TTC549 (cell line): ENCODE measurements around the gene KCNAB2.

ENCODE experiments used
- FAIRE-seq: peaks from 2 replicates; lab custom pipeline; 2012; peaks lifted over from hg19 to GRCh38; lab: Jason Lieb, UNC

Gene KCNAB2

DNA sequence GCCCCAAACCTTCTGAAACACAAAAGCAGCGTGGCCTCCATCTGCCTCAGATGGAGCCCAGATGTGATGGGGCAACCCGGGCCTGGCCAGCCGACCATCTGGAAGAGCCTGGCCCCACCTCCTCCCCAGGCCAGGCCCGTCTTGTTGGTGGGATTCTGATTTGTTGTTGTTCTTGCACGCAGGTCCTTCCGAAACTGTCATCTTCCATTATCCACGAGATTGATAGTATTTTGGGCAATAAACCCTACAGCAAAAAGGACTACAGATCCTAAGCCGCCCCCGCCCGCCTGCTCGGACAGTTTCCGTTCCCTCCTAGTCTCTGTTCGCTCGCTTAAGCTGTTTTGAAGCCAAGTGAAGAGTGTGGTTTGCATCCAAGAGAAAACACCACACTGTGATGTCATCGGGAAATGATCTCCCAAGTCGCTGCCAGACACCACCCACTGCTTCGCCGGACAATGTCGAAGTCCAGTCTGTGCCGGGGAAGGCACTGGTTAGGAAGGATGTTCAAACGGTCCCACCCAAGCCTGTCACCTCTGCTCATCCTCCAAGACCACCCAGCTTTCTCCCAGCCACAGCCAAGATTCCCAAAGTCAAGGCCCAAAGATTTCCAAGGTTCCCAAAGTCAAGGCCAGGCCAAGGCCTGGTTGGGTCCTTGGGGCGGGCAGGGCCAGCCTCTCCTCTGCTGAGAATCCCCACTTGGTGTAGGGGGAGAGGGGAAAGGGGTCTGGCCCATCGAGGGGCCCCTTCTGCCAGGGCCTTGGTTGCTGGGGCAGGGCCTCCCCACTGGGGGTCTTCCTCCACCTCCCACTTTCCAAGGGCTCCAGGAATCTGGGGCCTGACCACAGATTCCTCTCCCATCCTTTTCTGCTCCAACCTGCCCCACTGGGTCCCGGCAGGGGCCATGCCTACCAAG lies 52.9 kb downstream of the KCNAB2 start:
- no peak for FAIRE-seq

DNA sequence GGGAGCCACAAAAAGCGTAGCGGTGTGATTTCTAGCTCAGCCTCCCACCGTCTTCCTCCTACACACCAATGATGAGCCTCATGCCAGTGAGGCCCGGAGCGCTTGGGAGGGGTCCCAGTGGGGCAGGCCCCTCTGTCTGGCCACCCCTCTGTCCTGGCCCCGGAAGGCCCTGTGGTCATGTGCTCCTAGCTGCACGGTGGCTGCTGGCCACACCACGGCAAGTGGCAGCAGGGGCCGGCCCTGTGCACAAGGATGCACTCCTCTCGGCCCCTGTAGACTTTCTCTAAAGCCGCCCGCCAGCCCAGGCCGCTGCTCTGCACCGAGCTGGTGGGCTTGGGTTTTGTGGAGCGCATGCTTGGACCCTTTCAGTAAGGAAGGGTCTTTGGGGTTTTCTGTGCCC lies 53.6 kb downstream of the KCNAB2 start:
- FAIRE-seq: no peak

- no peak for FAIRE-seq
These were observed 54.4 kb downstream of the KCNAB2 start for GRCh38 chr1:6099787-6100765.

DNA sequence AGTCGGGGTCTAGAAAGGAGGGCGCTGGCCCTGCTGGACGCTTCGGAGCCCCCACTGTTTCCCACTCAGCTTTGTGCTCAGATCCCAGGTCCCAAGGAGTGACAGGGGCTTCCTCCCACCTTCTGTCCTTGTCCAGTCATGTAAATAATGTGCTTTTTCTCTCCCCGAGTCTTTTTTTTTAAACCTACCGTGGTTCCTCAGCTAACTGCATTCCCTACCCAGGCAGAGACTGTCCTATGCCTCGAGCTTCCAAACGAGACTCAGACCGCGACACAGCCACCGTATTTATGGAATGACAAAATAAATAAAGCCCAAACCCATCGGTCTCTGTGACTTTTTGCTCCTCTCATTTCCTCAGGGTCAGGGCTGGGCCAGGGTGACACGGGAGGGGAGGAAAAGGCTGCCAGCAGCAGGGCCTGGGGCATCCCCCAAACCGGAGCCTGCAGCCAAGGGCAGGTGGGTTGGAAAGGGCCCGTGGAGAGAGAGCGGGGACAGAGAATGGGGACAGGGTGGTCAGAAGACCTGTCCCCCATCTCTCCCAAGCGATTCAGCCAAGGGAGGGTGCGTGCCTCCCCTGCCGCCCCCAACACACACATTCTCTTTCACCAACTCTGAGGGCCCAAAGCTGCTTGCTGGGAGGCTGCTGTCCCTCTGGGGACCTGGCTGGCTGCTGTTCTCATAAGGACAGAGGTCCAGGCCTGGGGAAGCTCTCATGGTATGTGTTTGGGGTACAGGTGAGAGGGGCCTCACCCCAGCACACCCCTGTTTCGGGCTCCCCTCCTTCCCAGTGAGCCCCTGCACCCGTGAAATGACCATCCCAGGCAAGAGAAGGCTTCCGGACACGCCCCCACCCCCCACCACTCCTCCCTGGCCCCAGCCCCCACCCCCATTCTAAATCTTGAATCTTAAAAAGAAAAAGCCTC lies 55.4 kb downstream of the KCNAB2 start:
- no peak for FAIRE-seq

GRCh38 chr1:6101826-6102531 lies 56.3 kb downstream of the KCNAB2 start:
- no peak for FAIRE-seq

- no peak for FAIRE-seq
These were observed 56.8 kb downstream of the KCNAB2 start for GRCh38 chr1:6102532-6102845.

DNA sequence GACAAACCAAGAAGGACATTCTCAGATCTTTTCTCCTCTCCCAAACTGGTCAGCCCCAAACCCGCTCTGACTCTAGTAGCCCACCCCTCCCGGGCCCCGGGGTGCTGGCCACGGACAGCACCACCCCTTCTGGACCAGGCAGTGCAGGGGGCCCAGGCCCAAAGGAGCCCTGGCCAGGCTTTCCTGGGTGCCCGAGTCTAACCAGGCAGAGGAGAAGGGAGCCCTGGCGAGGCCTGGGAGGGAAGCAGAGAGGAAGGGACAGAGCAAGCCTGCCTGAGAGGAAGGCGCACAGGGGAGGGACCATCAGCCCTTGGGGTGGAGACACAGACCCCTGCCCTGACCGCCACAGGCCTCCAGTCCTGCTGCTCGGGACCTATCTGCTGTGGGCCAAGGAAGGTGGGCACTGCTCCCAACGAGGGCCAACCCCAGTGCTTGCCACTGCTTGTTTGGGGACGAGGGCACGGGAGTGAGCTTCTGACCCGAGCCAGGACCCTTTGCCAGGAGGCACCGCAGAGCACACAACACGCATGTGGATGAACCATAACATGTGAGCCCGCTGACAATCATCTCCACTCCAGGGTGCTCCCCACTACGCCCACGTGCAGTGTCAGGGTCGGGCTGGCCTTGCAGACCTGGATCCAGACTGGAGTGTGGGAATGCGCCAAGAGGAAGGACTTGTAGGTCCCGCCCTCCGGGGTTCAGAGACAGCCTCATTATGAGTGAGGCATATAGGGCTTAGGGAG lies 57.6 kb downstream of the KCNAB2 start:
- no peak for FAIRE-seq

DNA sequence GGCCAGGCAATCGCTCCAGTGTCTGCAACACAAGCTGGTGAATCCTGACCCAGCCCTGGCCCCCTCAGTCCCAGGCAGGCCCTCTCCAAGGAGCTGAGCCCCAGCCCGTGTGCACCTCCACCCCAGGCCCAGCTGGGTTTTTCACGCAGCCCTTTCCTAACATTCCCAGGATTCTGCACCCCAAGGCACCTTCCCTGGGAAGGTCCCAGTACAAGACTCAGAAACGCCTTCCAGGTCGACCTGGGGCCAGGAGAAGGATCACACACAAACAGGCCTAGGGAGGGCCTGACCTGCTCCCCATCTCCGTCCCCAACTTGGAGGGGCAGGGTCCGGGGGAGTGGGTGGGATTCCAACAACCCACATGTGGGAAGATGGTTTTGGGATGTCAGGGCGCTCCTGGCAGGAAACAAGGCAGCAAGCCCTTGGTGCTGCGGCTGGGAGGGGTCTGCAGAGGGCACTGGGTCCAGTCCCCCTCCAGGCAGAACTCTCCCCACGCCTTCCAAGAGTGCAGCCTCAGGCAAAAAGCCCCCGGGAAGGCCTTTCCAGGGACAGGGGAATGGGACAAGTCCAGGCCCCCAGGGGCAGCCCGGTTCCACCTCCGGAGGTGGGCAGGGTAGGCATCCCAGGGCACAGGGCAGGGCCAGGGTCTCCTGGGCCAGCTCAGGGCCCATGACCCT lies 58.3 kb downstream of the KCNAB2 start:
- no peak for FAIRE-seq

- no peak for FAIRE-seq
These were observed 58.9 kb downstream of the KCNAB2 start for GRCh38 chr1:6104631-6105030.

GRCh38 chr1:6105218-6105679 lies 59.6 kb downstream of the KCNAB2 start:
- no peak for FAIRE-seq

DNA sequence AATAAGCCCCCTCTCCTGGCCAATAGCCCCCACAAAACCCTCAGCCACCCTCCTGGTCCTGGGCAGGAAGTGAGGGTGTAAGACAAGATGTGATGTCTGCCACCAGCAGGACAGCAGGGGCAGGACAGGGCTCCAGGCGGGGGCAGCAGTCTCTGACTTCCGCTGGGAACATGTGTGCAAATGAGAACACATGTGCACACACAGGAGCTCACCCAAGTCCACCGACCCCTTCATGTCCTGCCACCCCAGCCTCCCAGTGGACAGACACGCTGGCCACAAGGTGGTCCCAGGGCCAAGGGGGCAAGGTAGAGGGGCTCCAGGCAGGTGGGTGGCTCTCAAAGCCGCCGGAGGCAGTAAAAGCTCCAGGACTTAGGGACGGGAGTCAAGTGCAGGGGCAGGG lies 60.1 kb downstream of the KCNAB2 start:
- no peak for FAIRE-seq

DNA sequence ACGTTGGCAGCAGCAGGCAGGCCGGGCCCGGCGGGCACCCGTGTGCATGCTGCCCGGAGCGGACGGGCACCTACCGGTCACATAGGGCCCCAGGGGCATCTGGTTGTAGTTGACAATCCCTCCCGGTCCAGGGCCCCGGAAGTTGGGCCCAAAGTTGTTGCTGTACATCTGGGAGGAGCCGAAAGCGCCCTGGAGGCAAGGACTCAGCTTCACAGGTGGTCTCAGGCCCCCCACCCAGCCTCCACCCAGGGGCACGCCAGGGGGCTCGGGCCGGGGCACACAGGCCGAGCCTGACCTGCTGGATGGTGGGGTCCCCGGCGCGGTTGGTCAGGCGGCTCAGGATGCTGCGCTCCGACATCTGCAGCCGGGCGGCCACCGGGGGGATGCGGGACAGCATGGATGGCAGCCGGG lies 60.6 kb downstream of the KCNAB2 start:
- no peak for FAIRE-seq

- no peak for FAIRE-seq
These were observed 61.3 kb downstream of the KCNAB2 start for GRCh38 chr1:6106977-6107376.

DNA sequence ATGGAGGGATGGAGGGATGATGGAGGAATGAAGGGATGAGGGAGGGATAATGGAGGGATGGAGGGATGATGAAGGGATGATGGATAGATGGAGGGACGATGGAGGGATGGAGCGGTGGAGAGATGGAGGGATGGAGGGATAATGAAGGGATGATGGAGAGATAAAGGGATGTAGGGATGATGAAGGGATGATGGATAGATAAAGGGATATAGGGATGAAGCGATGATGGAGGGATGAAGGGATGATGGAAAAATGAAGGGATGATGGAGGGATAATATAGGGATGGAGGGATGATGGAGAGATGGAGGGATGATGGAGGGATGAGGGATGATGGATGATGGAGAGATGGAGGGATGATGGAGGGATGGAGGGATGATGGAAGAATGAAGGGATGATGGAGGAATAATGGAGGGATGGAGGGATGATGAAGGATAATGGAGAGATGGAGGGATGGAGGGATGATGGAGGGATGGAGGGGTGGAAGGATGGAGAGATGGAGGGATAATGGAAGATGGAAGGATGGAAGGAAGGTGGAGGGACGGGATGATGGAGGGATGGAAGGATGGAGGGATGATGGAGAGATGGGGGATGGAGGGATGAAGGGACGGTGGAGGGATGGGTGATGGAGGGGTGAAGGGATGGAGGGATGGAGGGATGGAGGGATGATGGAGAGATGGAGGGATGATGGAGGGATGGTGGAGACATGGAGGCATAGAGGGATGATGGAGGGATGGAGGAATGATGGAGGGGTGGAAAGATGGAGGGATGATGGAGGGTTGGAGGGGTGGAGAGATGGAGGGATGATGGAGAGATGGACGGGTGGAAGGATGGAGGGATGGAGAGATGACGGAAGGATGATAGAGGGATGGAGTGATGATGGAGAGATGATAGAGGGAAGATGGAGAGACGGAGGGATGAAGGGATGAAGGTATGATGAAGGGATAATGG lies 62.0 kb downstream of the KCNAB2 start:
- no peak for FAIRE-seq

DNA sequence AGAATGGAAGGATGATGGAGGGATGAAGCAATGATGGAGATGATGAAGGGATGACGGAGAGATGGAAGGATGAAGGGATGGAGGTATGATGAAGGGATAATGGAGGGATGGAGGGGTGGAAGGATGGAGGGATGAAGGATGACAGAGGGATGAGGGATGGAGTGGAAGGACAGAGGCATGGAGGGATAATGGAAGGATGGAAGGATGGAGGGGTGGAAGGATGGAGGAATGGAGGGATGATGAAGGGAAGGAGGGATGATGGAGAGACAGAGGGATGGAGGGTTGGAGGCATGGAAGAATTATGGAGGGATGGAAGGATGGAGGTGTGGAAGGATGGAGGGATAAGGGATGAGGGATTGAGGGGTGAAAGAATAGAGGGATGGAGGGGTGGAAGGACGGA lies 62.8 kb downstream of the KCNAB2 start:
- no peak for FAIRE-seq

DNA sequence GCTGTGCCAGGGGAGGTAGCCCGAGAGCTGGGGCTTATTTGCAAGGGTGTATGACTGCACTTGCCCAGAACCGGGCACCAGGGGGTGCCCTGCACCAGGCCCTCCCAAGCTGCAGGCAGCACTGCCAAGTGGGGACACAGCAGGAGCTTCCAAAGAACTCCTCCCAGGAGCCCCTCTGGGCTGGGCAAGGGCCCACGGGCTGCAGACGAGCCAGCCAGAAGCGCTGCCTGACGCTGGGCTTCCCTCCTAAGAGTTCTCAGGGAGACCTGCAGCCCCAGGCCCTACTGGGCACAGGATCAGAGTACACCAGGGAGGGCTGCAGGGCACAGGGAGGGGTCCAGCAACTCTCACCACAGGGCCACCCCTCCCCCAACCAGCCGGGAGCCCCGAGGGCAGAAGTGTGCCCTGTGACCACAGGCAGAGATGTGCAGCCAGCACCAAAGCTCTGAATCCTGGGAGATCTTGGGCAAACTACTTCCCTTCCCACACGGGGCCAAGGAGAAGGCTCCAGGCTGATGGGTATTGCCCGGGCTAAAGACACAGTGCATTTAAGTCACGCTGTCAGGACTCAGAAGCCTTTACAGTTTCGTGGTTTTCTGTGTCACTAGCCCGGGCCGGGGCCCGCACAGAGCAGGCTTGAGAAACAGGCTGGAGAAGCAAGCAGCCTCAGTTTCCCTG lies 63.4 kb downstream of the KCNAB2 start:
- no peak for FAIRE-seq

DNA sequence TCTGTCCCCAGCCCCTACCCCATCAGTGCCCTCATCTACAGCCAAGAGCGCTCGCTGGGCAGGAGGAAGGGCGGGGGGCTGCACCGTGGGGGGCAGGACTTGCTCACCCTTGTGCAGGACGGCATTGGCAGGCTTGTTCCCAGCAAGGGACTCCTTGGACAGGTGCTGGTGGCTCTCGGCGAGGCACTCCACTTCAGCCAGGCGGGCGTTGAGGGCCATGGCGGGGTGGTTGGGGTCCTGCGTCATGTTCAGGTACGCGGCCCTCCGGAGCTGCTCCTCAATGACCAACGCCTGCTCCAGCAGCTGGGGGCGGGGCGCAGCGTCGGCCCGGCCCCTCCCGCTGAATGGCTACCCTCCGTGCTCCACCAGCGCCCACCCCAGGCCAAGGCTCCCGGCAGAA lies 64.0 kb downstream of the KCNAB2 start:
- no peak for FAIRE-seq

- FAIRE-seq: no peak
These were observed 64.6 kb downstream of the KCNAB2 start for GRCh38 chr1:6110326-6110725.
